GM18867 (cell line): ENCODE measurements around the gene PDZD8.
A peak's percentile ranks its signal among the peaks of the same experiment; 100 is the strongest.

ENCODE experiments used
- ATAC-seq: cut with Tn5 transposase; IDR thresholded peaks from one replicate; pipeline ENCODE4 v1.9.1; 2021; ENCODE audit warnings: mild to moderate bottlenecking, moderate library complexity; ENCODE audit not compliant: unreplicated experiment

Gene PDZD8

GRCh38 chr10:117391436-117392205, 16.4 kb upstream of the PDZD8 start:
- no peak for ATAC-seq

DNA sequence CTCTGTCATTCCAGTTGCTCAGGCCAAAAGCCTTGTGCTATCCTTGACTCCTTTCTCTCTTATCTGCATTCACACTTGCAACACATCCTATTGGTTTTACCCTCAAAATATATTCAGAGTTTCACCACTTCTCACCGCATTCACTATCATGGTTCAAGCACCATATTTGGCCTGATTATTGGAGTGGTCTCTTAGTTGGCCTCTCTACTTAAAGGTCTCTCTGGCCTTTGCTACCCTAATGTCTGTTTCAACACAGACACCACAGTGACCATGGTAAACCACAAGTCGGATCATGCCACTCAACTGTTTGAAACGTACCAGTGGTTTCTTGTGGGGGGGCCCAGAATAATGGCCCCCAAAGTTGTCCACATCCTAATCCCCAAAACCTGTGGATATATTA, 15.2 kb upstream of the PDZD8 start:
- no peak for ATAC-seq

DNA sequence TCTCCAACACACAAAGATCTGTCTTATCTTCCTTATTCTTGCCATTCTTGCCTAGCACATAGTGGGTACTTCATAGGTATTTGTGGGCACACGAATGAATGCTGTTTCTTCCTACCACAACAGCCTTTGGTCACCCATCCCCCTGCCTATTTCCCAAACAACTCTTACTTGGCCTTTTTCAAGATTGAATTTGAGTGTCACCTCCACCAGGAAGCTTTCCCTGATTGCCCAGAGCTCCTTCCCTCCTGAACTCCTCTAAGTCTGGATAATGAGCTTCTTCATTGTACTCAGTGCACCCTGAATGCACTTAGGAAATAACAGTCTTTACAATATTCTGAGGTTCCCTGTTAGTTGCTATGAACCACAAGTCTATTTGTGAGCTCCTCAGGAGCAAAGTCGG, 11.6 kb upstream of the PDZD8 start:
- ATAC-seq: no peak

GRCh38 chr10:117382861-117383260, 7.6 kb upstream of the PDZD8 start:
- no peak for ATAC-seq

DNA sequence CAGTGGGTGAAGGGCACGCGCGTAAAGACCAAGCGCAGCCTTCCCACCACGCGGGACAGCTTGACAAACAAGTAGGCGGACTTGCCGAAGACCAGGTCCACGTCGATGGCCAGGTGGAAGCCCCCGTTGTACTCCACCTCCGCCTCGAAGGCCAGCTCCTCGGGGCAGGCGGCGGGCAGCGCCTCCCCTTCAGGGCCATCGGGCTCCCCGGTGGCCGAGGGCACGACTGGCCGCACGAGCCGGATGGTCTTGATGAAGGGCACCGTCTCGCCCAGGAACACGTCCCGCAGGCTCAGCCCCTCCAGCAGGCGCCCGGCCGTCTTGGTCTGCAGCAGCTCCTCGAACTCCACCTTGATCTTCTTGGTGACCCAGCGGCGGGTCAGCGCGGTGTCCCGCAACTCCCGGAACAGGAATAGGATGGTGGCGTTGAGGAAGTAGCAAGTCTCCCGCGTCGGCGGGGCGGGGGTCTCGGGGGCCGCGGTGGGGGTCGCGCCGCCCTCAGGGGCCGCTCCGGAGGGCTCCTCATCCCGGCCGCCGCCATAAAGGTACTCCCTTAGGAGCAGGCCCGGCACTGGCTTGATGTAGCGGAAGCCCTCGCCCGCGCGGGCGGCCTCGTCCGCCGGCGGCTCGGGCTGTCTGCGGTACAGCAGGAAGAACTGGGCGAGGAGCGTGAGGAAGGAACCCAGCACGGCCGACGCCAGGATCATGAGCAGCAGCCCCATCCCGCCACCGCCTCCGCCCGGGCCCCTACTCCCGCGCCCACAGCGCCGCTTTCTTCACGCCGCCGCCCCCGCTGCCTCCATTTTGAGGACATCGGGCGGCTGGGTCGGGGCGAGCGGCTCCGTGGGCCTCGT, 507 bp downstream of the PDZD8 start:
- ATAC-seq: peak; percentile 42

- ATAC-seq: peak; percentile 24
Measured at GRCh38 chr10:117373823-117374505, 1.3 kb downstream of the PDZD8 start.

GRCh38 chr10:117370205-117370604, 5.0 kb downstream of the PDZD8 start:
- ATAC-seq: no peak

DNA sequence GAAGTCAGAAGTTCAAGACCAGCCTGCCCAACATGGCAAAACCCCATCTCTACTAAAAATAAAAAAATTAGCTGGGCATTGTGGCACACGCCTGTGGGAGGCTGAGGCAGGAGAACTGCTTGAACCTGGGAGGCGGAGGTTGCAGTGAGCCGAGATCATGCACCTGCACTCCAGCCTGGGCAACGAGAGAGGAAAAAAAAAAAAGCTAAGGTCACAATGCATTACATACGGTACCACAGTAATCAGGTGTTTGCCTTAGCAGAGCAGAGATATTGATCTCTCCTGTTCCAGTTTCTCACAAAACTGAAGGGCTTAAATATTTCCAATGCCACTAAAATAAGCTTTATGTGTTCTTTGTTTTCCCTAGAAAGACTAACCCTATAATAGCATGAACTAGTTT, 7.5 kb downstream of the PDZD8 start:
- ATAC-seq: no peak

DNA sequence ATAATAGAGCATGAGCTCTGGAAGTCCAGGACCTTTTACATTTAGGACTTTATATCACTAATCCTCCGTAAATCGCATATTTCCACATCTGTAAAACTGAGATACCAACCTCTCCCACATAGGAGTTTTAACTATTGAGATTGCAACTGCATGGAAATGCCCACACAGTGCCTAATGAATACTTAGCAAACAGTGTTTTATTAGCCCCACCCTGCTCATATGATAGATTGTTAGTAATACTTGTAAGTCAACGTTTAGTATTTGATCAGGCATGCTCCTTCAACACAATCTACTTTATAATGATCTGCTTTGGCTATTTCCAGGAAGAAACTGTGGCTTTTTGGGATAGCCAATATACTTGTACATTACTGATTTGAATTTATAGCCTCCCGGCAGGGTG, 8.5 kb downstream of the PDZD8 start:
- ATAC-seq: no peak

DNA sequence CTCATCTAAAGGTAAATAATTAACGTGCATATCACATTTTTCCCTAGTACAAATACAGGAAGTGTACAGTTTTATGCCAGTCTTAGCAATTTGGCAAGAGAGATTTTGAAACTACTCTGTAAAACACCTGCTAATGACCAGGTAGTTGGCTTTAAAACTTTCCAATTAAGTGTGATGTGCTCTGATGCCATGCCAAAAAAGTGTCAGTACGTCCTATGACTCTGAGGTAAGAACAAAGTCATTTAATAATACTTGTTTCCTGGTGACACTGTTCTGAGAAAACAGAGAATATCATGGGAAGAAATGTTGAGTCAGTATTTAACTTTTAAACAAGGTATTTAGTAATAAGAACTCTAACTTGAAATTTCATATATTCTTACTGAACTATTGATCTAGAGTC, 9.6 kb downstream of the PDZD8 start:
- peak; percentile 38 for ATAC-seq

DNA sequence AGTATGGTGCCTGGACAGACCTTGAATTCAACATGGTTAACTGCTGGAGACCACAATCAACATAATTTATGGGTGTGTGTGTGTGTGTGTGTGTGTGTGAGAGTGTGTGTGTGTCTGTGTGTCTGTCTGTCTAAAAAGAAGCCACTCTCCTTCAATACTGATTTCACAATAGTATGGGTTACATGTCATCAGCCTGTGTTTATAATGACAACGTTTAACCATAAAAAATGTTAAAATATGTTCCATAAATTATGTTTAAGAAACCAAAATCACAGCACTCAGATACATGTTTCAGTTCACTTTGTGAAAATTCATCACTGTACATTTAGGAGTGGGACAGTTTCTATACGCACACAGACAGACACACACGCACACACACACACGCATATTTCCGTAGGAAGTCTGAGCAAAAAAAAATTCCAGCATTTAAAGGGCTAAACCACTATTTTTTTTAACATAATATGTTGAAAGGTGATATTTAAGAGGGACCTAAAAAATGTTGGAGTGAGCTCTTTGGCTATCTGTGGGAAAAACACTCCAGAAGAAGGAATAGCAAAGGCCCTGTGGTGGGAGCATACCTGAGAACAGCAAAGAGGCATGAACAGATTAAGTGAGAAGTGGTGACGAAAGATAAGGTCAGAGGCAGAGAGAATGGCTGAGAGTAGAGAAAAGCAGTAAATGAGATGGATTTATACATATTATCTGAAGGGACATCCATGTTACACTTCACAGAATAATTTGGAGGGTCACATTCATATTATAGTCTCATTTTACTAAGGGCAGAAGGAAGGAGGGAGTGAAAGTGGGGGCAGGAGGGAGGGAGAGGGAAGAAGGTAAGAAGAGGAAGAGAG, 10.9 kb downstream of the PDZD8 start:
- ATAC-seq: no peak

GRCh38 chr10:117363028-117363427, 12.2 kb downstream of the PDZD8 start:
- ATAC-seq: peak; percentile 50

DNA sequence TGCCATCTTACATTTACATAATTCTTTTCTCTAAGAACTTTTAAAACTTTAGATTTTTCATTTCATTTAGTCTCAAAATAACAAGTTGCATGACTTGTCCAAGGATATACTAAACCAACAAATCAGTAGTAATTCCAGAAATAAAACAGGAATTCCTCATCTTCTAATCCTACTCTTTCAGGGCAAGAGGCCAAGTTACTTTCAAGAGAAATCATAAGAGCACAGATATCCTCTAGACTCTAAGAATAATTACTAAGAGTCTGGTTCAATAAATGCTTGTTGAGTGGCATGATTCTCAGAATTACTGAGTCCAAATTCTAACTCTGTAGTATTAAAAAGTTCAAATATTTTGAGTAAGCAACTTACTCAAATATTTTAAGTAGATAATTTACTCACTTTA, 12.9 kb downstream of the PDZD8 start:
- no peak for ATAC-seq

DNA sequence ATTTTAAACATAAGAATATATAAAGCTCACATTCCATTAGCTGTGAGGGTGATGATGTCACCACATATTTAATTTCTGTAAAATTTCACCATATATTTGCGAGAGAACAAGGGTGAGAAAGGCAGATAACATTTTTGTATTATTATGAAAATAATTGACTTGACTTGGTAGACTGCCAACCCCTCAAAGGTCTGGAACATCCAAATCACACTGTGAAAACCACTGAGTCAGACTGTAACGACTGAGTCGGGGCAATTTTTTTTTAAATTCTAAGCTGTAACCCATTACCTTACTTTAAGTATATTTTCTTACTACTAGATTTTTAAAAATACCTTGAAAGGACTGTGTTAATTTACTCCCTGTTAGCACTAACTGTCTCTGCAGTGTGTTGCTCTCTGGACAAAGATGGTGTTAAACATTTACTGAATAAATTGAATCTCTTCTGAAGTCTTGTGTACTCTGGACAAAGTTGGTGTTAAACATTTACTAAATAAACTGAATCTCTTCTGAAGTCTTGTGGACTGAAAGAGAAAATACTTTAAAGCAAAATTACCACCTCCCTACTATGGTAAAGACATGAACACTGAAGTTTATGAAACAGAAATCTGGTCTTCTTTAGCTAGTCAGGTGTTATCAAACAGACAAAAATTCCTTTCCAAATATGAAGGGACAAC, 14.1 kb downstream of the PDZD8 start:
- ATAC-seq: peak; percentile 49

DNA sequence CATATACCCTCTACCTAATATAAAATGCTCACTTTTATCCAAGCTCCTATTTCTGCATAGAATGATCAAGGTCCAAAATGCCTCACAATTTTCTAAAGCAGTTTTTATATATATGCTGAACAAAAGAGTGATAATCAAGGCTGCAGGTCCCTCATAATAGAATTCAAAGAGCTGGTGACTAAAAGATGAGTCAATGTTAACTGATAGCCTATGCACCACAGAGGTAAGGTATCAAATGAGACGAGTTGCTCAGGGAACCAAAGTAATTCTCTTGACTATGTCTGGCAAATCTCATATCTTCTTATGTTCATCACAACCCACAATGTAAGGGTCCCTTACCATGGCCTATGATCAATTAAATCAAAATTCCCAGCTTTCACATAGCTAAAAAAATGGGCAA, 15.2 kb downstream of the PDZD8 start:
- ATAC-seq: no peak

DNA sequence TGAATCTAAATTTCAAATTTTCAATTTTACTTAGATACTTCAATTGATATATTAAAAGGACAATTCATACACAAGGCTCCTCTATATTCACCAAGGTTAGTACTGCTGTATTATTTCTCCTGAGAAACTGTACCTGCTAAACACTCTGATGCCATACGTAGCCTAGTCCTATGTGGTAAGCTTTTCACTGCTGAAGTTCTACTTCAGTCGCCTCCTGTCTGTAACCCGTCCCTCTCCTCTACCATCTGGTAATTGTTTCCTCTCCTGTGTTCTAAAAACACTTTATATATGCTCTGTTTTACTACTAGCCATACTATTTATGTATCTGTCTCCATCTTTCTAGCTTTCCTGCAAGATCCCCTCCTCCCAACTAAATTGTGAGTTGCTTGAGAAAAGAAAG, 20.2 kb downstream of the PDZD8 start:
- ATAC-seq: no peak

DNA sequence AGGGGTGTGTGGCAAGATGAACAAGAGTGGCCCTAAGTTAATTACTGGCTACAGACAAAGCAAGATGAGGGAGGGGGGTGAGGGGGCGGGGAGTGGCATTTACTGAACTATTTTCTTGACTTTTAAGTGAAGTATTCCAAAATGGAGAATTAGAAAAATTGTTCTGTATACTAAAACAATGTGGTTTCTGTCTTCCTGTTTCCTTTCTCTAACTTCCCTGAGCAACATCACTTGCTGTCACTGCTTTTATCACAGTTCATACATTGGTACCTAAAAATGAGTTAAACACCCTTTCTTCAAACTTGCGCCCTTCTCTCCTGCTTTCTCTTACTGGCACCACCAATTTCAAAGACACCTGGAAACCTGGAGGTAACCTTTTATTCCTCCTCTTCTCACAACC, 21.6 kb downstream of the PDZD8 start:
- no peak for ATAC-seq

DNA sequence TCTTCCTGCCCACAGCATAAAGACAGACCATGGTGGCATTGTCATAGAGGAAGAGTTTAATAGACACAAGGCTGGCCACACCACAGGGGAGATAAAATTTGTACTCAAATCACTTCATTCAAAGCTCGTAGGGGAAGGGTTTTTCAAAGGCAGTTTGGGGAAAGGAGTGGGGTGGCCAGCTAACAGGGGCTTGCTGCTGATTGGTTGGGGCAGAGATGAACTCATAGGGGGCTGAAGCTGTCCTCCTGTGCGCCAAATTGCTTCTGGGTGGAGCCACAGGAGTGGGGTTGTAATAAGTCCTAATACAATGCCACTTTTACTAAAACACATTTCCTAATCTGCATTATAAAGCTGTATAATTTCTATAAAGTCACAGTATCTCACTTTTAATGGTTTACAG, 22.5 kb downstream of the PDZD8 start:
- no peak for ATAC-seq

DNA sequence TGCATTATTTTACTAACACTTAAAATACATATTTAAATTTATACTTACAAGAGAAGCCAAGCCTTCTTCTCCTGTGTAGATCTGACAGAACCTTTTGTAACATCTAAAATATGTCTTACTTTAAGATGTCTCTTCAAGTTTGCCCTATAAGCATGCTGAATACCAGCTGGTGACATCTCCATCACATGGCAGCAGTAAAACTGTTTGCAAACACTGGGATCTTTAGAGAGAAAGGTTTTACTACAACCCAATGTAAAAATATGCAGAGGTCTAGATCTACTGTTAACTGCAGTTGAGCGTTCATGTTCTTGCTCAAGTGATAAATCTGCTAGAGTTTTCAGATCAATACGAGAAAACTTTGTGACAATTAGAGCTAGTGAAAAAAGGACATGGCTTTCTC, 23.2 kb downstream of the PDZD8 start:
- no peak for ATAC-seq

DNA sequence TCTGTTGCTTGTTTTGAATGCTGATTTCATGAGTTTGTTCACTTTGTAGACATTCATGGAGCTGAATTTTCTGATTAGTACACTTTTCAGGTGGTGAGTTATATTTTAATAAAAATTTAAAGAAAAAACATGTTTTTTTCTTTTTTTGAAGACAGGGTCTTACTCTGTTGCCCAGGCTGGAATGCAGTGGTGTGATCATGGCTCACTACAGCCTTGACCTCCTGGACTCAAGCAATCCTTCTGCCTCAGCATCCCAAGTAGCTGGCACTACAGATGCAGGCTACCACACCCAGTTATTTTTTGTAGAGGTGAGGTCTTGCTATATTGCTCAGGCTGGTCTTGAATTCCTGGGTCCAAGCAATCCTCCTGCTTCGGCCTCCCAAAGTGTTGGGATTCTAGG, 23.7 kb downstream of the PDZD8 start:
- no peak for ATAC-seq
